Hematopoietic multipotent progenitor cell treated with erythropoietin and hydrocortisone succinate and interleukin-3 and kit ligand, for 17 days (in vitro differentiated cells): Measurements from ENCODE around the gene DSCAM.
"Not testable (repeated sequence)": the region's sequence is repeated elsewhere in the genome, so short reads cannot be mapped to it uniquely, and the experiment has no call there.

Experiments used
- DNase-seq: peaks from one replicate; pipeline ENCODE4 v3.0.0-alpha.2; 2015; ENCODE audit warnings: low spot score

The DSCAM gene

GRCh38 chr21:40244981-40245380 lies 602.0 kb downstream of the DSCAM start:
- DNase-seq: no peak

GRCh38 chr21:40243685-40244084 lies 603.3 kb downstream of the DSCAM start:
- no peak for DNase-seq

DNA sequence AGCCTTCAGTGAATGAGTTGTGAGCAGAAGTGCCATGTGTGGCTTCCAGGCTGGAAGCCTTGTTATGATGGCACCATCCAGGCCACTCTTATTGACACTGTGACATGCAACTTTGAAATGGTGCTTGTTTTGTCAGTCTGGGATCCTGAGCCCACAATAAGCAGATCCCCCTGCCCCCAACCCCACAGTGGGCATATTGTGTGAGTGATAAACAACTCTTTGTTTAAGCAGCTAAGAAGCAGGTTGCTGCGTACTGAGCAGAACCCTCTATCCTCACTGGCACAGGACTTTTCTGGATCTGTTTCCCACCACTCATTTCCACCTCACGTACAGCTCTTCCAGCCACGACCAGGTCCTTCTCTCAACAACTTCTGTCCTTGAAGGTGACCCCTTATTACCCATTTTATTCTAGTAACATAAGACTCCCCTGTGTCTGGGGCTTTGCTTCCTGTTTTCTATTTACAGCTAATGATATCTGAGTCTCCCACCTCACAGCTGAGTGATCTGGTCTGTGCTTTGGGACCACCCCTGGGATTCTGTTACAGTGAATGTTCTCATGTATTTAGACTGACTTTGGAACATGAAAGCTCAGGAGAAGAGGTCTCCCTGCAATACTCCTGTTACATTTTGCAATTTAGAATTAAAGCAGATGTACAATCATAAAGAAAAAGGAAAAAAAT lies 604.2 kb downstream of the DSCAM start:
- no peak for DNase-seq

DNA sequence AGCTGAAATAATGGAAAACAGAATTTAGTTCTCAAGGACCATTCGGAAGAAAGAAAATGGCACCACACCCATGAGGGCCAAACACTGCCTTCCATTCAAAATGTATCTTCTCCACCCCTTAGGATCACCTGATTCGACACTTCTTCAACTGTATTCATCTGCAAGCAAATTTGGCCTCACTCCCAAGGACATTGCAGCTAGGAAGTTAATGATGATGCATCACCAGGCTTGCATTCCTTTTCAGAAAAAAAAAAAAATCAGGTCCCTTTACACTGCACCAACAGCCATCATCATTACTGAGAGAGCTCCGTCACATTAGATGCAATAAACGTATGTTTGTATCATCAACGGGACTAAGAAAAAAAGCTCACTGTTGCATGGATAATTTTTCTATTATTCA lies 611.4 kb downstream of the DSCAM start:
- no peak for DNase-seq

DNA sequence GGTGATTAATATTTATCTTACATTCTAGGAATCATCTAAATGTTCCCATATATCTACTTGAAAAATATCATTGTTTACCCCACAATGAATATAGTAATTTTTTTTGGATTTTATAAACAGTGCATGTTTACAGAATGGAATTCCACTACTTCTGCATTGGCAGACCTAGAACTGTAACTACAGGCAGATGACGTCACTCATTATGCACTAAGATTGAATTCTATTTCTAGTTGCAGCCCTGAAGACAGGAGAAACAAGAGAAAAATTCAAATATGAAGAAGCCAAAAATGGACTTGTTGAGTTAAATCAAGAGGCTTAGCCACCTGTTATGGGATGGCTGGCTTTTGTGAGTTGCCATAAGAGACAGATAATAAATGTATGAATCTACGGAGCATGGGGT lies 615.0 kb downstream of the DSCAM start:
- DNase-seq: no peak

GRCh38 chr21:40227096-40227495 lies 619.9 kb downstream of the DSCAM start:
- no peak for DNase-seq

DNA sequence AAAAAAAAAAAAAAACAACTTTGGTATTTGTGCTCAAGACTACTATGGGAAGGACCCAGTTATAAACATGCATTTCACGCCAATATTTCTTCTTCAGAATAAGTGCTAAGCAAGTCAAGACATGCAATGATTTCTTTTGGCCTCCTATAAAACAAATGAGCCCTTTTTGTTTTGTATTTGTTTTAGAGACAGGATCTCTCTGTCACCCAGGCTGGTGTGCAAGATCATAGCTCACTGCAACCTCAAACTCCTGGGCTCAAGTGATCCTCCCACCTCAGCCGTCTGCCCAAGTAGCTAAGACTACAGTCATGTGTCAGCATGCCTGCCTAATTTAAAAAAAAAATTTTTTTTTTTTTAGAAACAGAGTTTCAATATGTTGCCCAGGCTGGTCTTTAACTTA lies 631.0 kb downstream of the DSCAM start:
- no peak for DNase-seq

GRCh38 chr21:40210251-40210650 lies 636.7 kb downstream of the DSCAM start:
- no peak for DNase-seq

- no peak for DNase-seq
Measured at GRCh38 chr21:40208948-40209345, 638.0 kb downstream of the DSCAM start.

- no peak for DNase-seq
Measured at GRCh38 chr21:40208206-40208947, 638.6 kb downstream of the DSCAM start.

DNA sequence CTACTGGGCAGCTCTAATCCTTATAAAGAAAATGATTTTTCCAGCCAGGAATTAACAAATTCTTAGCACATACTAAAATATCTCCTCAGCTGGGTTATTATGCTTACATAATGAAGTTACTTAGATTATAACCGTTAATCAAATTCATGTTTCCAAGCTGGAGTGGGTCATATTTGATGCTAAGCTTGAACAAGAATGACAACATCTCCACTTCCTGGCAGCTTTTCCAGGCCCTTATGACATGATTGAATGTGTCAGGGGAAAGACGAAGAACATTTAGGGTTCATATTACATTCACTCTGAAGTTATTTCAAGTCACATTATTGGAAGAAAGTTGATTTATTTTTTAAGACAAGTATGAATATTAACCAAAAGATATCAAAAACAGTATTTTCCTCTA lies 646.0 kb downstream of the DSCAM start:
- no peak for DNase-seq

DNA sequence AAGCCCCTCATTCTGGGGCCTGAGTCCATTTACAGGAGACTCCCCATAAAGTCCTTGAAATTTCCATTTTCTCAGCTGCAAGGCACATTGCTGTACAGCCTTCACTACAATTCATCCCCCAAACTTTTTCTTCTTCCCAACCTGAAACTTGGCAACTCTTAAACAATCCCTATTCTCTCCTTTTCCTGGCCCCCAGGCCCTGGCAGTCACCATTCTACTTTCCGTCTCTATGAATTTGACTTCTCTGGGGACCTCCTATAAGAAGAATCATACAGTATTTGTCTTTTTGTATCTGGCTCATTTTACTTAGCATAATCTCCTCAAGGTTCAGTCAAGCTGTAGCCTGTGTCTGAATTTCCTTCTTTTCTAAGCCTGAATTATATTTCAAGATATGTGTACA lies 646.8 kb downstream of the DSCAM start:
- DNase-seq: no peak

DNA sequence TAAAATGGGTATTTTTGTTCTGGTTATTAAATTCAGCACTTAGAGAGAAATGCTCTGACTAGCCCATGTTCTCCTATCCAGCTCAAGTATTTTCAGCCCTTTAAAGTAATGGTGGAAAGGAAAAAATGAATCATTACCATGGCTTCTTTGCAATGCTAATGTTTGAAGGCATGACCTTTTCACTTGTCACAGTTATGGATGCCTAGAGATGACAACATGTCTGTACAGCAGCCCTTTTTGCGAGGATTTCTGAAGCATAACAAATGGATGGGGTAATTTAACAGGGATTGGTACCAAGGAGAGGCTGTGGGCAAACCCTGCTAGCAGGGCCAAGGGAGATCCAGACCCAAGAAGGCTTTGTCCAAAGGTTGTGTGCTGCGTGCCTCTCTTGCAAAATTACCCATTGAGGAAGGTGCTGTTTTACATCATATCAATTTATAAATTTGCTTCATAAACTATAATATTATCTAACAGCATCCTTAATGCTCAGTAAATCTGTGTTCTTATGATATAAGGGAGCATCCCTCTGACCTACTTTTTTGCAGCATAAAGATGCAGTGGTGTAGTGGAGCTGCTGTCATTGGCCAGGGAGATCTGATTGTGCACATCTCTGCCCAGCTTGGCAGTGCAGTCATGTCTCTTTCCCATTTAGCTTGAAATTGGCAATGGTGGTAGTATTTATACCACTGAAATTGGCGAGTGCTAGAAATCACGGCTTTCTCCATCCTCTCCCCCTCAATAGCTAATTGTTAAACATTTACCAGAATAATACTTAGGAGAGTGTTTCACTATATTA lies 652.6 kb downstream of the DSCAM start:
- DNase-seq: no peak

DNA sequence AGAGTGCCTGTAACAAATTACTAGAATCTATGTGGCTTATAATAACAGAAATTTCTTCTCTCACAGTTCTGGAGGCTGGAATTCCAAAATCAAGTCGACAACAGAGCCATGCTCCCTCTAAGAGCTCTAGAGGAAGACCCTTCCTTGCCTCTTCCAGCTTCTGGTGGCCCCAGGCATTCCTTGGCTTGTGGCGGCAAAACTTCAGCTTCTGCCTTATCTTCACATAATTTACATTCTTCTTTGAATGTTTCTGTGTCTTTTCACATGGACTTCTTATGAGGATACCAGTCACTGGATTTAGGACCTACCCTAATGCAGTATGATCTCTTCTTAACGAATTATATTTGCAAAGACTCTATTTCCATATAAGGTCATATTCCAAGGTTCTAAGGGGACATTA lies 655.3 kb downstream of the DSCAM start:
- no peak for DNase-seq

GRCh38 chr21:40191196-40191595 lies 655.8 kb downstream of the DSCAM start:
- DNase-seq: no peak

- DNase-seq: no peak
Measured at GRCh38 chr21:40187946-40188654, 658.9 kb downstream of the DSCAM start.

DNA sequence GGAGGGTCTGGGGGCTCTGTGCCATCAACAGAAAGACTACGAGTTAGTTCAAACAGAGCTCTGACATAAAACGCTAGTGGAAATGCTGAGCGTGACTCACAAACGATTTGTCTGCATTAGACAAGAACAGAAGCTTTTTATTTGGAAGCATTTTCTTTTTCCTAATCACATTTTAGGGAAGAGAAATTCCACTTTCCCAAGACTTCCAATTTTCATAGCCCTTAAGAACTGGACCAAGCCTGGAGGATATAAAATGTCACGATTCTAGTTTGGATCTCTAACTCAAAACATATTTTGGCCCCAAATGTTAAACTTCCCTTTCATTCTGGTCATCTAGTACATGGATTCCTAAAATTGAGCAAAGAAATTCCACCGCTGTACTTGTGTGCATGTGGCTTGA lies 659.7 kb downstream of the DSCAM start:
- no peak for DNase-seq

DNA sequence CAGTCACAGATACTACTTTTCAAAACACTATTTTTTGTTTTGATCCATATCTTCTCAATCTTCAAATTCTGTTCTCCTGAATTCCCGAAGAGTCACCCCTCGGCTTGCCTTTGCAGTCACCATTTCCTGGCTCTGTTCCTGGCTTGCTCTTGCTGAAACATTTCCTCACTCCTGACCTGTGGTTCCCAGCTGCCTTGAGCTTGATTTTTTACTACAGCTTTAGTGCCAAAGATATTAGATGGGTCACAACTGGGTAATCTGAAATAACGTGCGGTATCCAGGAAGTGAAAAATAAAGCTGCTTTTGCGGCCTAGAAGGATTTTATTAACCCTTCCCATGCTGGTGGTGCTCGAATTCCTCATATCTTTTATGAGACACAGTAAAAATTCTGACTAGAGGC lies 660.9 kb downstream of the DSCAM start:
- DNase-seq: no peak

DNA sequence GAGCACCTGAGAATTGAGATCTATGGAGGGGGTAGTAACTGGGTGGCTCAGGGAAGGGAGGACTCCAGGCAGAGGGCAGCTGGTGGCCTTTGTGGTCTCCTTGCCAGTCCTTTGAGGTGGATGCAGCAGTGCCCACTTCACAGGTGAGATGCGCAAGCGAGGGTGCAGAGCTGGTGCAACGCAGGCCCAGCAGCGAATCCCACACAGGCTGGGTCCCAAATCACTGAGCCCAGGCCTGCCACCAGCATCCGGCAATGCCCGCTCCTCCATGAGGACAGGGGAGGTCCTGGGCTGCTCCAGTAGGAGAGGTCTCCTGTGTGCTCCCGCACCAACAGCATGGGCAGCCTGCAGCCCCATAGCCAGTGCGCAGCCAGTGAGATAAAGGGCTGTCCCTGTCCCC lies 661.8 kb downstream of the DSCAM start:
- DNase-seq: no peak

- DNase-seq: not testable (repeated sequence)
Measured at GRCh38 chr21:40182491-40182890, 664.5 kb downstream of the DSCAM start.

DNA sequence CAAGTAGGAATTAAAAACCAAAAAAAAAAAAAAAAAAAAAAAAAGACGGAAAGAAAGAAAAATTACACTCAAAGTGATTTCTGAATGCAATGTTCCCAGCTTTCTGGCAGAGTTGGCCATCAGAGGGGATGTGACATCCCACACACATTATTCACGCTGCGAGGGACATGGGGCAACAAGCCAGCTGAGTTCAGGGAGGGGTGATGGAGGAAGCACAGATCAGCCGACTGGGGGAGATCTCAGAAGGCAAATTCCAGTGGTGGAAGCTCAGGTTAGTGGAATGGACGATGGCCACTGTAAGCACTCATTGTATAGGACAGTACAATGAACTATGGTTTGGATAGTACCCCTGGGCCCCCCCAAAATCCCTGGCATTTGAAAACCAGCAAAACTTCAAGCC lies 667.8 kb downstream of the DSCAM start:
- DNase-seq: no peak

DNA sequence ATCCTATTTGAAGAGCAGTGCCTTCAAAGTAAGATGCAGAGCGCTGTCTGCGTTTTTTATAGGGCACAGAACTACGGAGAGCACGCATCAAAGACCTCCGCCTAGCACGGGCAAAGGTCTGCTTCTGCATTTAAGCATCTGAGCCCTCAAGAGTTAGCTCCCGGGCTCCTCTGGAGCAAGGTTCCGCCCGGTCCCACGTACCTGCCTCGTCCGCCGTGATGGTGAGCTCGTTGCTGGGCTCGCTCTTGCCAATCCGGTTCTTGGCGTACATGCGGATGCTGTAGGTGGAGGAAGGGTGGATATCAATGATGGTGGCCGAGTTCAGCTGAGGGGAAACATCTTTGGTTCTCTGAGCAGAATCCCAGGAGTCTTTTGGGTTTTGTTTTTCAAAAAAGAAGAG lies 668.2 kb downstream of the DSCAM start:
- DNase-seq: no peak
